DND-41 (cell line): ENCODE data around the gene RHAG.
"Not testable (repeated sequence)": the region's sequence is repeated elsewhere in the genome, so short reads cannot be mapped to it uniquely, and the experiment has no call there.

Experiments used
- EZH2 ChIP-seq: IDR thresholded peaks from 3 replicates; pipeline ENCODE4 v1.6.1; 2012; ENCODE audit warnings: borderline replicate concordance, low read depth, mild to moderate bottlenecking, moderate library complexity, low read length, inconsistent platforms; ENCODE audit not compliant: severe bottlenecking
- TF ChIP-seq, protein P1 (sequence below): IDR thresholded peaks from 2 replicates; pipeline ENCODE4 v1.5.1; 2012; ENCODE audit warnings: borderline replicate concordance, low read length, moderate library complexity, mild to moderate bottlenecking; ENCODE audit not compliant: poor library complexity, severe bottlenecking; ENCODE audit errors: extremely low read depth

DNA sequence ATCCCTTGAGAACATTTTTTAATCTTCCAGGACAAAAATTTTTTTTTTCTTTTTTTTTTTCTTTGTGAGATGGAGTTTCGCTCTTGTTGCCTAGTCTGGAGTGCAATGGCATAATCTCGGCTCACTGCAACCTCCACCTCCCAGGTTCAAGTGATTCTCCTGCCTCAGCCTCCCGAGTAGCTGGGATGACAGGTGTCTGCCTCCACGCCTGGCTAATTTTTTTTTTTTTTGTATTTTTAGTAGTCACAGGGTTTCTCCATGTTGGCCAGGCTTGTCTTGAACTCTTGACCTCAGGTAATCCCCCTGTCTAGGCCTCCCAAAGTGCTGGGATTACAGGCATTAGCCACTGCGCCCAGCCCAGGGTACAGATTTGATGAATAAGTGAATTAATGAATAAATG, 22.5 kb downstream of the RHAG start:
- TF ChIP-seq, protein P1, sequence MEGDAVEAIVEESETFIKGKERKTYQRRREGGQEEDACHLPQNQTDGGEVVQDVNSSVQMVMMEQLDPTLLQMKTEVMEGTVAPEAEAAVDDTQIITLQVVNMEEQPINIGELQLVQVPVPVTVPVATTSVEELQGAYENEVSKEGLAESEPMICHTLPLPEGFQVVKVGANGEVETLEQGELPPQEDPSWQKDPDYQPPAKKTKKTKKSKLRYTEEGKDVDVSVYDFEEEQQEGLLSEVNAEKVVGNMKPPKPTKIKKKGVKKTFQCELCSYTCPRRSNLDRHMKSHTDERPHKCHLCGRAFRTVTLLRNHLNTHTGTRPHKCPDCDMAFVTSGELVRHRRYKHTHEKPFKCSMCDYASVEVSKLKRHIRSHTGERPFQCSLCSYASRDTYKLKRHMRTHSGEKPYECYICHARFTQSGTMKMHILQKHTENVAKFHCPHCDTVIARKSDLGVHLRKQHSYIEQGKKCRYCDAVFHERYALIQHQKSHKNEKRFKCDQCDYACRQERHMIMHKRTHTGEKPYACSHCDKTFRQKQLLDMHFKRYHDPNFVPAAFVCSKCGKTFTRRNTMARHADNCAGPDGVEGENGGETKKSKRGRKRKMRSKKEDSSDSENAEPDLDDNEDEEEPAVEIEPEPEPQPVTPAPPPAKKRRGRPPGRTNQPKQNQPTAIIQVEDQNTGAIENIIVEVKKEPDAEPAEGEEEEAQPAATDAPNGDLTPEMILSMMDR = not testable (repeated sequence)
- TF ChIP-seq EZH2 = not testable (repeated sequence)
